H1 (cell line): ENCODE measurements around the gene LAMC1.

Source experiments
- ATF2 ChIP-seq: IDR thresholded peaks from 2 replicates; pipeline ENCODE4 v1.6.1; 2012; ENCODE audit warnings: low read length, inconsistent platforms
- HDAC6 ChIP-seq: IDR thresholded peaks from one replicate; pipeline ENCODE4 v1.7.1; 2012; ENCODE audit warnings: low read depth, mild to moderate bottlenecking, inconsistent platforms, low read length, moderate library complexity
- NRF1 ChIP-seq: IDR thresholded peaks from 2 replicates; pipeline ENCODE4 v1.6.1; 2011; ENCODE audit warnings: mild to moderate bottlenecking, low read depth, low read length, improper control_type of control experiment
- SIN3A ChIP-seq, 2 experiments: IDR thresholded peaks in 1 of 2; conservative IDR thresholded peaks in 1 of 2; 2 replicates each; pipeline ENCODE4 v1.6.1; 2011 to 2012; ENCODE audit warnings: low read length in 2 of 2, improper control_type of control experiment in 1 of 2, low read depth in 1 of 2, mild to moderate bottlenecking in 1 of 2
- SIRT6 ChIP-seq: IDR thresholded peaks from one replicate; pipeline ENCODE4 v1.7.1; 2012; ENCODE audit warnings: low read length, inconsistent platforms
- YY1 ChIP-seq: IDR thresholded peaks from 2 replicates; pipeline ENCODE4 v1.6.1; 2011; ENCODE audit warnings: low read depth, mild to moderate bottlenecking, low read length

- TF ChIP-seq ATF2 (no peak), SIRT6 (no peak), SIN3A (conservative IDR thresholded peaks at IDR 0.05 in 1 of 2, IDR thresholded peaks at IDR 0.05 in 1 of 2; ENCODE audit: low read depth in 1 of 2, low read length in 2 of 2) (no peak), NRF1 (no peak), HDAC6 (no peak), YY1 (no peak)
Measured at GRCh38 chr1:182977480-182977879, 45.7 kb upstream of the LAMC1 start.
